KMS-11 (cell line): ENCODE measurements around the gene PHF12.

ENCODE experiments used
- H2AFZ ChIP-seq: fragments of 200-600 bp; sonication (generic); 2 replicates; pipeline ENCODE4 v1.6.1; 2016; ENCODE audit warnings: antibody characterized with exemption, mixed run types, low read depth
- H3K27ac ChIP-seq: fragments of 200-600 bp; sonication (generic); 2 replicates; pipeline ENCODE4 v1.6.1; 2016; ENCODE audit warnings: mild to moderate bottlenecking, mixed run types
- H3K27me3 ChIP-seq: fragments of 200-600 bp; sonication (generic); 2 replicates; pipeline ENCODE4 v1.6.1; 2017; ENCODE audit warnings: mild to moderate bottlenecking, low read depth, mixed run types, moderate library complexity; ENCODE audit not compliant: insufficient read depth
- H3K36me3 ChIP-seq: fragments of 200-600 bp; sonication (generic); 2 replicates; pipeline ENCODE4 v1.6.1; 2017; ENCODE audit warnings: mild to moderate bottlenecking, mixed run types; ENCODE audit not compliant: insufficient read depth
- H3K4me1 ChIP-seq: fragments of 200-600 bp; sonication (generic); 2 replicates; pipeline ENCODE4 v1.6.1; 2016; ENCODE audit warnings: mild to moderate bottlenecking, low read depth, mixed run types; ENCODE audit not compliant: poor library complexity, severe bottlenecking
- H3K4me2 ChIP-seq: fragments of 200-600 bp; sonication (generic); 2 replicates; pipeline ENCODE4 v1.7.0; 2016; ENCODE audit warnings: mild to moderate bottlenecking, mixed run types
- H3K4me3 ChIP-seq: fragments of 200-600 bp; sonication (generic); IDR thresholded peaks from 2 replicates; pipeline ENCODE4 v1.6.1; 2017; ENCODE audit warnings: low read depth, low read length, mixed read lengths; ENCODE audit not compliant: insufficient read depth
- H3K79me2 ChIP-seq: fragments of 200-600 bp; sonication (generic); 2 replicates; pipeline ENCODE4 v1.6.1; 2016; ENCODE audit warnings: low read depth, mixed run types; ENCODE audit not compliant: insufficient read depth
- H3K9ac ChIP-seq: fragments of 200-600 bp; sonication (generic); 2 replicates; pipeline ENCODE4 v1.6.1; 2016; ENCODE audit warnings: mild to moderate bottlenecking, mixed run types
- H4K20me1 ChIP-seq: fragments of 200-600 bp; sonication (generic); 2 replicates; pipeline ENCODE4 v1.6.1; 2016; ENCODE audit warnings: mild to moderate bottlenecking, mixed run types; ENCODE audit not compliant: insufficient read depth
- TF ChIP-seq, protein P1 (sequence below): fragments of 200-600 bp; sonication (generic); conservative IDR thresholded peaks from 2 replicates; pipeline ENCODE4 v1.6.1; 2017; ENCODE audit warnings: low read depth, mild to moderate bottlenecking, antibody characterized with exemption, low read length, moderate library complexity, mixed read lengths

The PHF12 gene

DNA sequence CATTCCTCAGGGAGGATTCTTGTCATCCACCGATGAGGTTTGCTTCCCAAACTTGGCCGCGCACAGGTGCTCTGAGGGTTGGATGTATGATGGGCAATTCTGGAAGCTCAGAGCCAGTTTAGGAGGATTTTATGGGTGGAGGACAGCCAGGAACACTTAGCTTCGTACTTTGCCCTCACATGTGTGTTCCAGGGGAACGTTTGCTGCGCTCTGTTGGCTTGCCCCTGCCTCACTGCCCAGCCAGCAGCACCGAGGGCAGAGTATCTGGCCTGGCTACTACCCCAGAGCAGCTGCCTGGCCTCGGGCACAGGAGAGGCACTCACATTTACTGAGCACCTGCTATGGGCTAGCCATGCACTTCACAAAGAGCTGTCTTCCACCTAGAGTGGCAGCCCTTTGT, 40.5 kb upstream of the PHF12 start:
- no peak overlapping the region for H3K27ac ChIP-seq

DNA sequence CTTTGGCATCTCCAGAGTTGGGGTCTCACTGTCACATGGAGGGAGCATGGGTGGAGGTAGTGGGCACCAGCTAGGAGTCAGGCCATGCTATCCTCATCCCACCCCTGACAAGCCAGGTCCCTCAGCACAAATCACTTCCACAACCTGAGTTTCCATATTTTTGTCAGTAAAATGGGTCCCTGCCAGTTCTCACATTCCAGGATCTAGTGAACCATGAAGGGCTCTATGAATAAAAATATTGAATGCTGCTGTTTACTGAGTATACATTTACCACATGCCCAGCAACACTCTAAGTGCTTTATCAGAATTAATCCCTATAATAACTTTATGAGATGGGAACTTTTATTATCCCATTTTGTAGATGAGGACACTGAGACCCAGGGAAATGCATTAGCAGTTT, 37.7 kb upstream of the PHF12 start:
- H2AFZ ChIP-seq: no peak overlapping the region
- no peak overlapping the region for H3K27ac ChIP-seq
- H3K36me3 ChIP-seq: no peaks in the 10 kb centered on the region
- no peaks in the 10 kb centered on the region for H4K20me1 ChIP-seq
- H3K79me2 ChIP-seq: no peaks in the 10 kb centered on the region
- no peak overlapping the region for H3K4me2 ChIP-seq
- H3K27me3 ChIP-seq: peaks cover 59% of the 10 kb centered on the region
- no peaks in the 10 kb centered on the region for H3K4me1 ChIP-seq
- TF ChIP-seq, protein P1, sequence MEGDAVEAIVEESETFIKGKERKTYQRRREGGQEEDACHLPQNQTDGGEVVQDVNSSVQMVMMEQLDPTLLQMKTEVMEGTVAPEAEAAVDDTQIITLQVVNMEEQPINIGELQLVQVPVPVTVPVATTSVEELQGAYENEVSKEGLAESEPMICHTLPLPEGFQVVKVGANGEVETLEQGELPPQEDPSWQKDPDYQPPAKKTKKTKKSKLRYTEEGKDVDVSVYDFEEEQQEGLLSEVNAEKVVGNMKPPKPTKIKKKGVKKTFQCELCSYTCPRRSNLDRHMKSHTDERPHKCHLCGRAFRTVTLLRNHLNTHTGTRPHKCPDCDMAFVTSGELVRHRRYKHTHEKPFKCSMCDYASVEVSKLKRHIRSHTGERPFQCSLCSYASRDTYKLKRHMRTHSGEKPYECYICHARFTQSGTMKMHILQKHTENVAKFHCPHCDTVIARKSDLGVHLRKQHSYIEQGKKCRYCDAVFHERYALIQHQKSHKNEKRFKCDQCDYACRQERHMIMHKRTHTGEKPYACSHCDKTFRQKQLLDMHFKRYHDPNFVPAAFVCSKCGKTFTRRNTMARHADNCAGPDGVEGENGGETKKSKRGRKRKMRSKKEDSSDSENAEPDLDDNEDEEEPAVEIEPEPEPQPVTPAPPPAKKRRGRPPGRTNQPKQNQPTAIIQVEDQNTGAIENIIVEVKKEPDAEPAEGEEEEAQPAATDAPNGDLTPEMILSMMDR: no peak
- H3K4me3 ChIP-seq: no peak overlapping the region
- H3K9ac ChIP-seq: no peak overlapping the region

More for the DNA sequence above, 40.5 kb upstream of the PHF12 start:
- Histone ChIP-seq H3K4me2 (no peak overlapping the region), H3K36me3 (no peaks in the 10 kb centered on the region), H3K9ac (no peak overlapping the region), H3K4me1 (no peaks in the 10 kb centered on the region), H3K4me3 (no peak overlapping the region), H3K79me2 (no peaks in the 10 kb centered on the region), H2AFZ (no peak overlapping the region), H4K20me1 (no peaks in the 10 kb centered on the region), H3K27me3 (peaks cover 45% of the 10 kb centered on the region)
- TF ChIP-seq, protein P1: no peak

DNA sequence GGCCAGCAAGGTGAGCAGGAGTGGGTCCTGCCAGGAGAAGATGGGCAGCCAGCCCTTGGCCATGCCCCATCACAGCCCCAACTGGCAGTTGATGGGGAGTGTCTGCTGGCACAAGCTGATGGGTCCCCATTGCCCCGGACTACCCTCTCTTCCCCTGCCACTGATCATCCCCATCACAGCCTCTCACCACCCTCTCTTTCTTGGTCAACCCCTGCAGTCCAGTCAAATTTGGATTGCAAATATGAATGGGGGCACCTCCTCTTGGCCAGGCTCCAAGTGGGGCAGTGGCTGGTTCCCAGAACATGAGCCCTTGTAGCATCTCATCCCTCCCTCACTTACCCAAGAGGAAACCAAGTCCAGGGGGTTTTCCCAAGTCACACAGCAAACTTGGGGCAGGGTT, 37.2 kb upstream of the PHF12 start:
- Histone ChIP-seq H2AFZ (no peak overlapping the region), H3K4me3 (no peak overlapping the region), H3K27me3 (peaks cover 58% of the 10 kb centered on the region), H3K27ac (no peak overlapping the region), H3K9ac (no peak overlapping the region), H3K4me2 (no peak overlapping the region), H3K36me3 (no peaks in the 10 kb centered on the region), H4K20me1 (no peaks in the 10 kb centered on the region), H3K4me1 (no peaks in the 10 kb centered on the region), H3K79me2 (no peaks in the 10 kb centered on the region)
- TF ChIP-seq, protein P1: no peak

DNA sequence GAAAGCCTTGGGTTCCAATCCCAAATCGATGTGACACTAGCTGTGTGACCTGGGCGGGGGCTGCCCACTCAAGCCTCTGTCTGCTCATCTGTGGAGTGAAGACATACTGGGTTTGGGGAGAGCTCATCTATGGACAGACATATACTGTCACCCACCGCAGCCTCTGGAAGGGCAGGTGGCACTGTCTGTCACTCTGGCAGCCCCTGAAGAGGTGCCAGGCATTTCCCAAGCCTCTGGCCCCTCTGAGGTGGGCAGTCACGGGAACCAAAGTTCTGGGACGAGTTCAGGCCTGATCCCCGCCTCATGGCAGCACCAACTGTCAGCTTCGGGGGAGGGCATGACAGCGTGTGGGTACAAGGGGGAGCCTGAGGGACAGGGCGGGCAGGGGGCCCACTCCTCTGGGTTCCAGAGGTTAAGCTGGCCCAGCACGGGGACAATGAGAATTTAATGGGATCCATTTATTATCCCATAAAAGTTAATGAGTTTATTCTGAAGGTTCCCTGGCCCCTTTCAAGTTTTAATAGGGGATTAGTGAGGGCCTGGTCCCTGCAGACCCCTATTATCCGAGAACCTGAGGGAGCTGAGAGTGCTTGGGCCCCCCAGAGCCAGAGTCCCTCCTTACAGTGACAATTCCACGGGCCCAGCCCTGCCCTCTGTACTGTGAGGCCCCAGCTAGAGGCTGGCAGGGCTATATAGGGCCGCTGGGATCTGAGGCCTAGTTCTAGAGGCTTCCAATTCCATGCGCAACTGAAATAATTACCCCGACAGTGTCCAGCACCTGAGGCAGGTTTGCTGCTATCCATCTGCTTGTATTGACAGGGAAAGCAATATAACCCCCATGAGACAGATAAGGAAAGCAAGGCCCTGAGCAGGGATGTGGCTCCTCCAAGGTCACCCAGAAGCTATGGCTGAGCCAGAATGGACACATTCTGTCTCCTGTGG, 35.7 kb upstream of the PHF12 start:
- H3K4me3 ChIP-seq: no peak overlapping the region
- no peaks in the 10 kb centered on the region for H4K20me1 ChIP-seq
- H3K4me2 ChIP-seq: no peak overlapping the region
- no peaks in the 10 kb centered on the region for H3K4me1 ChIP-seq
- TF ChIP-seq, protein P1: no peak
- no peak overlapping the region for H2AFZ ChIP-seq
- no peak overlapping the region for H3K27ac ChIP-seq
- H3K79me2 ChIP-seq: no peaks in the 10 kb centered on the region
- peaks cover 61% of the 10 kb centered on the region for H3K27me3 ChIP-seq
- no peak overlapping the region for H3K9ac ChIP-seq
- H3K36me3 ChIP-seq: no peaks in the 10 kb centered on the region
